ENCODE data around the gene SLC22A3.
"Not testable (repeated sequence)": the region's sequence is repeated elsewhere in the genome, so short reads cannot be mapped to it uniquely, and the experiment has no call there.

SLC22A3 gene

DNA sequence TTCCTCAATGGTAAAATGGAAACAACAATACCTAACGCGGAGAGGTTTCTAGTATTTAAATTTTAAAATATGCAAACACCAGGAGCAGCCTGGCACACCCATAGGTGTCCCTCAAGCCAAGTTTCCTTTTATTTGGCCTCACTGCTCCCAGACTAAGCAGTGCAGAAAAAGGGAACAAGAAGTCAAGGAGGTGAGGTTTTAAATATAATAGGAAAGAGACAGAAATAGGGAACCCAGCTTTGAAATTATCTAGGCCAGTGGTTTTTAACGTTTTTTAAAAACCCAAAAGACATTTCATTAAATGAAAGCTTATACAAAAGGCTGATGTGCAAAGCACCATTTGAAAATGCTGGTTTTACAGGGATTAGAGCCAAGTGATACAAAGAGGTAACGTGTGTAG is 109.6 kb downstream of the SLC22A3 start:
- H3K27ac ChIP-seq (ENCODE audit: low read depth, low read length, severe bottlenecking) = no peak overlapping the region
- 80 to 91% methylated on average over 1 of the region's 4 CpGs for WGBS, 2 experiments (ENCODE audit: insufficient coverage in 2 of 2)
- H3K36me3 ChIP-seq (ENCODE audit: control insufficient read depth, insufficient read depth, low read length) = no peaks in the 10 kb centered on the region
- H3K4me3 ChIP-seq (ENCODE audit: extremely low read depth, insufficient read depth, low read length, poor library complexity, severe bottlenecking) = no peak overlapping the region
- peaks cover 3% of the 10 kb centered on the region for H3K4me1 ChIP-seq (ENCODE audit: control insufficient read depth, insufficient read depth, low read length, poor library complexity, severe bottlenecking)
- no peaks in the 10 kb centered on the region for H3K9me3 ChIP-seq (ENCODE audit: control insufficient read depth, low read length)

DNA sequence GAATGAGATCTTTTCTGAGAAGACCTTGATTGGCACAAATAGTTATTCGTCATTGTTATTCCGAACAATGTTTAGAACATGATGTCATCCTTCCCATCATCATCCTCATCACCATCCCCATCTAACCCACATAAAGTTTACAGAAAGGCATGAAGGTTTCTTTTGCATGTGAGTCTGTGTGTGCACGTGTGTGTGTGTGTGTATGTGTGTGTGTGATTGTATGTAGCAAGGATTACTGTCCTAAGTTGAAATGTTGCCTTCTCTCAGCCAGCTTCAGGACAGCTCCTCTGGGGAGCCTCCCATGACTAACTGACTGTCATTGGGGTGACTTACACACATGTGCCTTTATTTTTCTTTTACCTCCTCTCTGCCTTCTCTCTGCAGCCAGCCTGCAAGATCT is 113.5 kb downstream of the SLC22A3 start:
- WGBS, 2 experiments (ENCODE audit: insufficient coverage in 2 of 2) = 80% methylated on average over 2 of the region's 3 CpGs; no CpG with 5 or more reads in 1 of the 2 experiments
- H3K36me3 ChIP-seq (ENCODE audit: control insufficient read depth, insufficient read depth, low read length) = no peaks in the 10 kb centered on the region
- H3K4me3 ChIP-seq (ENCODE audit: extremely low read depth, insufficient read depth, low read length, poor library complexity, severe bottlenecking) = no peak overlapping the region
- H3K4me1 ChIP-seq (ENCODE audit: control insufficient read depth, insufficient read depth, low read length, poor library complexity, severe bottlenecking) = peaks cover 8% of the 10 kb centered on the region
- no peak overlapping the region for H3K27ac ChIP-seq (ENCODE audit: low read depth, low read length, severe bottlenecking)
- H3K9me3 ChIP-seq (ENCODE audit: control insufficient read depth, low read length) = no peaks in the 10 kb centered on the region

GRCh38 chr6:160462116-160462515 is 113.9 kb downstream of the SLC22A3 start:
- no peaks in the 10 kb centered on the region for H3K36me3 ChIP-seq (ENCODE audit: control insufficient read depth, insufficient read depth, low read length)
- H3K4me3 ChIP-seq (ENCODE audit: extremely low read depth, insufficient read depth, low read length, poor library complexity, severe bottlenecking) = no peak overlapping the region
- no peak overlapping the region for H3K27ac ChIP-seq (ENCODE audit: low read depth, low read length, severe bottlenecking)
- H3K4me1 ChIP-seq (ENCODE audit: control insufficient read depth, insufficient read depth, low read length, poor library complexity, severe bottlenecking) = peaks cover 8% of the 10 kb centered on the region
- H3K9me3 ChIP-seq (ENCODE audit: control insufficient read depth, low read length) = no peaks in the 10 kb centered on the region

- no peaks in the 10 kb centered on the region for H3K36me3 ChIP-seq (ENCODE audit: control insufficient read depth, insufficient read depth, low read length)
- H3K4me3 ChIP-seq (ENCODE audit: extremely low read depth, insufficient read depth, low read length, poor library complexity, severe bottlenecking) = no peak overlapping the region
- peaks cover 8% of the 10 kb centered on the region for H3K4me1 ChIP-seq (ENCODE audit: control insufficient read depth, insufficient read depth, low read length, poor library complexity, severe bottlenecking)
- H3K27ac ChIP-seq (ENCODE audit: low read depth, low read length, severe bottlenecking) = peak overlapping the region; percentile 13
- H3K9me3 ChIP-seq (ENCODE audit: control insufficient read depth, low read length) = no peaks in the 10 kb centered on the region
- 73 to 80% methylated on average over 2 of the region's 3 CpGs for WGBS, 2 experiments (ENCODE audit: insufficient coverage in 2 of 2)
Measured at GRCh38 chr6:160462551-160463109, 114.5 kb downstream of the SLC22A3 start.

DNA sequence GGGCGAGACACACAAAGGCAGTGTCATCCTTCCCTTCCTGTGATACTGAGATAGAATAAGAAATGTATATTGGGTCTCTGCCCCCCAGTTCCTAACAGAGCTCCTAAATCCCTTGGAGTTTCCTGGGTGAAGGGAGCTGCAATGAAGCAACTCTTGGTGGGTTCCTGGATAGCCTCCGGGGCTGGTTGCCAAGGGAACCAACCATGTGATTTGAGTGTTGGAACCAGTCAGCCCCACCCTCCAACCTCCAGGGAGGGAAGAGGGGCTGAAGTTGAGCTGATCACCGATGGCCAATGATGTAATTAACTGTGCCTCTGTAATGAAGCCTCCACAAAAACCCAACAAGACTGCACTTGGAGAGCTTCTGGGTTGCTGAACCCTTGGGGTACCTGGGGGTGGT is 116.6 kb downstream of the SLC22A3 start:
- H3K4me1 ChIP-seq (ENCODE audit: control insufficient read depth, insufficient read depth, low read length, poor library complexity, severe bottlenecking) = peaks cover 8% of the 10 kb centered on the region
- no CpG with 5 or more reads among the region's 3 CpGs for WGBS, 2 experiments (ENCODE audit: insufficient coverage in 2 of 2)
- no peaks in the 10 kb centered on the region for H3K9me3 ChIP-seq (ENCODE audit: control insufficient read depth, low read length)
- H3K4me3 ChIP-seq (ENCODE audit: extremely low read depth, insufficient read depth, low read length, poor library complexity, severe bottlenecking) = no peak overlapping the region
- no peaks in the 10 kb centered on the region for H3K36me3 ChIP-seq (ENCODE audit: control insufficient read depth, insufficient read depth, low read length)
- no peak overlapping the region for H3K27ac ChIP-seq (ENCODE audit: low read depth, low read length, severe bottlenecking)

DNA sequence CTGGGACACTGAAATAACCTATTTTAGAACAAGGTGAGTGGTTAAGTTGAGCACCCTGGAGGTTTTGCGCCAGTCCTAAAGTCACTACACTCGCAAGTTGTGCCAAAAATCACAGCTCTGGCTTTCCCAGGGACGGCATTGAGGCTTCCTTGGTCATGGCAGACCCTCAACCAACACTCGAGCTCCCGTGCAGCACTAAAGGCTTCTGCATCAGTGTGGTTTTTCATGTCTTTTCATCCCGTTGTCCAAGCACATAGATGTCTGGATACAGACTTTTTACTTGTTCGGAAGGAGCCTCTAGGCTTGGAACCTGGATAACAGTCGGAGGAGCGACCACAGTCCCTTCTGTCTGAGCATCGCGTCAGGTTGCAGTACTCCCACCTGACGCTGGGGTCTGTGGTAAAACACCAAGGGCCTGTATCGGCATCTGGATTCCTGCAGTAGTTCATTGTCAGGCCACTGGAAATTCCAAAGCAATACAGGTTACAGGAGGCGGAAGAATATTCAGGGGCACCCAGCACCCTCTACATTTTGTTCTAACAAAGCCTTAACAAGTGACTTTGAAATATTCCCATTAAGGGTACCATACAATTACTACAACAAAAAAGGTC is 119.2 kb downstream of the SLC22A3 start:
- 74 to 81% methylated on average over 13 of the region's 14 CpGs for WGBS, 2 experiments (ENCODE audit: insufficient coverage in 2 of 2)
- not testable (repeated sequence) for H3K9me3 ChIP-seq (ENCODE audit: control insufficient read depth, low read length); H3K4me3 ChIP-seq (ENCODE audit: extremely low read depth, insufficient read depth, low read length, poor library complexity, severe bottlenecking); H3K4me1 ChIP-seq (ENCODE audit: control insufficient read depth, insufficient read depth, low read length, poor library complexity, severe bottlenecking); H3K27ac ChIP-seq (ENCODE audit: low read depth, low read length, severe bottlenecking); H3K36me3 ChIP-seq (ENCODE audit: control insufficient read depth, insufficient read depth, low read length)

GRCh38 chr6:160469153-160469552 is 121.0 kb downstream of the SLC22A3 start:
- no peaks in the 10 kb centered on the region for H3K4me1 ChIP-seq (ENCODE audit: control insufficient read depth, insufficient read depth, low read length, poor library complexity, severe bottlenecking)
- no peaks in the 10 kb centered on the region for H3K9me3 ChIP-seq (ENCODE audit: control insufficient read depth, low read length)
- no peak overlapping the region for H3K4me3 ChIP-seq (ENCODE audit: extremely low read depth, insufficient read depth, low read length, poor library complexity, severe bottlenecking)
- H3K27ac ChIP-seq (ENCODE audit: low read depth, low read length, severe bottlenecking) = no peak overlapping the region
- WGBS, 2 experiments (ENCODE audit: insufficient coverage in 2 of 2) = 63% methylated on average over 1 of the region's 2 CpGs; no CpG with 5 or more reads in 1 of the 2 experiments
- no peaks in the 10 kb centered on the region for H3K36me3 ChIP-seq (ENCODE audit: control insufficient read depth, insufficient read depth, low read length)

- H3K36me3 ChIP-seq (ENCODE audit: control insufficient read depth, insufficient read depth, low read length); H3K9me3 ChIP-seq (ENCODE audit: control insufficient read depth, low read length); H3K4me3 ChIP-seq (ENCODE audit: extremely low read depth, insufficient read depth, low read length, poor library complexity, severe bottlenecking); H3K27ac ChIP-seq (ENCODE audit: low read depth, low read length, severe bottlenecking); H3K4me1 ChIP-seq (ENCODE audit: control insufficient read depth, insufficient read depth, low read length, poor library complexity, severe bottlenecking): not testable (repeated sequence)
- WGBS, 2 experiments (ENCODE audit: insufficient coverage in 2 of 2) = 90 to 92% methylated on average over 2 to 3 of the region's 4 CpGs
Measured at GRCh38 chr6:160476056-160476455, 127.9 kb downstream of the SLC22A3 start.

- H3K9me3 ChIP-seq (ENCODE audit: control insufficient read depth, low read length); H3K4me3 ChIP-seq (ENCODE audit: extremely low read depth, insufficient read depth, low read length, poor library complexity, severe bottlenecking); H3K4me1 ChIP-seq (ENCODE audit: control insufficient read depth, insufficient read depth, low read length, poor library complexity, severe bottlenecking); H3K27ac ChIP-seq (ENCODE audit: low read depth, low read length, severe bottlenecking); H3K36me3 ChIP-seq (ENCODE audit: control insufficient read depth, insufficient read depth, low read length): not testable (repeated sequence)
- WGBS, 2 experiments (ENCODE audit: insufficient coverage in 2 of 2) = 83 to 100% methylated on average over 1 to 2 of the region's 4 CpGs
Measured at GRCh38 chr6:160477072-160477471, 128.9 kb downstream of the SLC22A3 start.

DNA sequence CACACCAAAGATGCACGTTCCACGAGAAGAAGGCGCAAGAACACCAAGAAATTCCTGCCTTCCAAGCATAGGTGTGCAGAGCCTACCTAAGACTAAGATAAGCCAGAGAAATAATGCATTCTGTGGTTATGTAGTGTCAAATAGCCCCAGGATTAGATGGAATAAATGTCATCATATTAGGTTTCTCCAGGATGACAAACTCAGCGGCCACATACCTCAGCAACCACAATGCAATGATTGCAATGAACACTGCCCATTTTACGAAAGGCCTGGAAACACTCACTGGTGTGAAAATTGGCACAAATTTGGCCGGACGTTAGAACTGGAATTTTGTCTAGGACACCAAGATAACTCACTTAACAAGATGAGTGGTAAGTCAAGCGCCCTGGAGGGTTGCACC is 129.7 kb downstream of the SLC22A3 start:
- H3K4me1 ChIP-seq (ENCODE audit: control insufficient read depth, insufficient read depth, low read length, poor library complexity, severe bottlenecking) = no peaks in the 10 kb centered on the region
- no peak overlapping the region for H3K27ac ChIP-seq (ENCODE audit: low read depth, low read length, severe bottlenecking)
- H3K4me3 ChIP-seq (ENCODE audit: extremely low read depth, insufficient read depth, low read length, poor library complexity, severe bottlenecking) = no peak overlapping the region
- no peaks in the 10 kb centered on the region for H3K36me3 ChIP-seq (ENCODE audit: control insufficient read depth, insufficient read depth, low read length)
- no peaks in the 10 kb centered on the region for H3K9me3 ChIP-seq (ENCODE audit: control insufficient read depth, low read length)
- 81 to 82% methylated on average over 5 to 7 of the region's 8 CpGs for WGBS, 2 experiments (ENCODE audit: insufficient coverage in 2 of 2)

- no peaks in the 10 kb centered on the region for H3K4me1 ChIP-seq (ENCODE audit: control insufficient read depth, insufficient read depth, low read length, poor library complexity, severe bottlenecking)
- H3K4me3 ChIP-seq (ENCODE audit: extremely low read depth, insufficient read depth, low read length, poor library complexity, severe bottlenecking) = no peak overlapping the region
- 94 to 95% methylated on average over 11 of the region's 11 CpGs for WGBS, 2 experiments (ENCODE audit: insufficient coverage in 2 of 2)
- H3K36me3 ChIP-seq (ENCODE audit: control insufficient read depth, insufficient read depth, low read length) = no peaks in the 10 kb centered on the region
- no peaks in the 10 kb centered on the region for H3K9me3 ChIP-seq (ENCODE audit: control insufficient read depth, low read length)
- no peak overlapping the region for H3K27ac ChIP-seq (ENCODE audit: low read depth, low read length, severe bottlenecking)
Measured at GRCh38 chr6:160487116-160487515, 138.9 kb downstream of the SLC22A3 start.

All from mesodermal cell (in vitro differentiated cells).